Activated T-helper 9 cell treated with anti-CD3 and anti-CD28 coated beads, Interleukin-2, amount 50 U/mL, for 16 hours (primary cell): ENCODE measurements around the gene KCNJ15.

Experiments used
- DNase-seq: peaks from one replicate; pipeline ENCODE4 v3.0.0-alpha.2; 2020; ENCODE audit warnings: low read depth

Gene KCNJ15

DNA sequence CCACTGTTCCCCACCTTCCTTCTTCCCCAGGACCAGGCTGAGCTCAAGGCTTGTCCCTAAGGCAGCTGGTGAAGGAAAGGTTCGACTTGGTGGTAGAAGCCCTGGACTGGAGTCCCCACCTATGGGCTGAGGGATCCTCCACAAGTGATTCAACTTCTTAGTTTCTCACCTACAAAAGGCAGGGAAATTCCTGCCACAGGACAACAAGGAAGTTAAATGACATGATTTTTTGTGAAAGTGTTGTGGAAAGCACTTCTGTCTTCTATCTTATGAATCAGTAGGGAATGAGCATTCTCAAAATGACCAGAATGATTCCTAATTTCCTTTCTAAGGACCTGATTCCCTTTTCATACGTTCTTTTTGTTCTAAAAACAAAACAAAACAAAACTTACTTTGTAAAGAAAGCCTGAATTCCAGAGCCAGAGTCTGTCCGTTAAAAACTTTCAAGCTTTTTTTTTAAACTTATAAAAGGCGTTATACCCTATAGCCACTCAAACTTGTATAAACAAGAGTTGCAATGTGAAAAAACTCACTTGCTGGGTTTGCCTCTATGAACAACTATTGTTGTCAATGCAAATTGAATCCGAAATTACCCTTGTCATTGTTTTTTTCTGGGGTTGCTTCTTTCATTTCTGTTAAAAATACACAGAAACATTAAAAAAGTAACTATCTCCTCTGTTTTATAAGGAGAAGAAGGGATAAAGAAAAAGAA lies 12.2 kb downstream of the KCNJ15 start:
- DNase-seq: no peak

DNA sequence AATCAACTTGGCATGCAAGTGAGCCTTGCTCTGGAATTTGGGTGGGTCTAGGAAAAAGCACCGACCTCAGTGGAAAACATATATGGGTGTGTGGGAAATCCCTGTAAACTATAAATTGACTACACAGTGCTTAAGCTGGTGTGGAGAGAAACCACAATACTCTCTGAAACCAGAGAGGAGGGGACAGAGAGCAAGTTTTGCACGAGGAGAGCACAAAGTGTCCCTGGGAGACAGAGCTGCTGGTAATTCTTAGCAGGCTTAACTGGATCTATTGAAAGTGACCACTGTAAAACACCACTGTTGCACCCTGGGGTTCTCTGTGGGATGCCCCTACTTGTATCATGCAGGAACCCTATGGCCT lies 12.8 kb downstream of the KCNJ15 start:
- no peak for DNase-seq

DNA sequence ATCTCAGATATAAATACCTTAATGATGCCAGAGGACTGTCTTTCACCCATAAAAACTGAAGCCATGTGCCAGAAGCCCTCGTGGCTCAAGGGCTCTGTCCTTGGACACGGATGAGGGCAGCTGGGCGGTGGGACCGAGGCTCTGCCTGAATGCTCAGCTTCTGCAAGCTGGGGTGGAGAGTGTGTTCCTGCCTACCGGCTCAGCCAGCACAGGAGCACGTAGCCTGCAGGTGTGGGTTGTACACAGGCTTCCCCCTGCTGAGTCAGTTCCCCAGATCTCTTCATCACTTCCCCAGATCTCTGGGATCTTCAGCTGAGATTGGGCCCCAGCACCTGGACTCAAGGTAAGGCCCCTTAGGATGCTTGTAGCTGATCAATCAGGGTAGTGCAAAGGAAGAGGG lies 15.4 kb downstream of the KCNJ15 start:
- DNase-seq: no peak

DNA sequence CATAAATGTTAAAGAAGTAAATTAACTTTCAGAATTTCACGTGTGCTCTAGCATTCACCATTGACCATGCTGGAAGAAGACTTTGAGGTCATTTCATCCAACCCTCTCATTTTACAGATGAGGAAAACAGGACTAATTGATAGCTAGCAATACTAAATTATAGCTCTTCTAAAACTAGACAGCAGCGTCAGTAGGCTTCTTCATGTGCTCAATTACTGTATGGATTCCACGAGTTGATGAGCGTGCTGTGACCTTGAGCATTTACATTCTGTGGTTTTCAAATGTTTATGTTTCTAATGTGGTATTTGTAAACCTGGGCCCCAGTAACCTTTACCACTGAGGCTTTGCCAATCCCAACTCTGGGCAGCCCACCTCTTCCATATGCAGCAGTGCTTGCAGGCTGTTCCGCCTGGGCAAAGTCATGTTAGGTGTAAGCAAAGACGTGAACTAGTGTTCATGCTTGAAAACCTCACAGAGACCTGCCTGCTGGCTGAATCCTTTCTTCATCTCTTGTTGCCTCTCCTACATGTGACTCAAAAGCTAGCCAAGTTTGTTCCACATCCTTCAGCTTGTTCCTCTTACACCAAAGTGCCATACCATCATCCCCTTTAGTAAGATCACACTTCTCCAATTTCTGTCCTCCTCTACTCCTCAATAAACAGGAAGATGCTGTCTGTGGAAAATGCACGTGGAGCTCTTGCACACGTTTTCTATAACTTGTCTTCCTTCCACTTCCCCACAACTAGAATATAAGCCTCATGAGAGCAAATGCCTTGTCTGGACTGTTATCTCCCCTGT lies 17.2 kb downstream of the KCNJ15 start:
- DNase-seq: no peak

DNA sequence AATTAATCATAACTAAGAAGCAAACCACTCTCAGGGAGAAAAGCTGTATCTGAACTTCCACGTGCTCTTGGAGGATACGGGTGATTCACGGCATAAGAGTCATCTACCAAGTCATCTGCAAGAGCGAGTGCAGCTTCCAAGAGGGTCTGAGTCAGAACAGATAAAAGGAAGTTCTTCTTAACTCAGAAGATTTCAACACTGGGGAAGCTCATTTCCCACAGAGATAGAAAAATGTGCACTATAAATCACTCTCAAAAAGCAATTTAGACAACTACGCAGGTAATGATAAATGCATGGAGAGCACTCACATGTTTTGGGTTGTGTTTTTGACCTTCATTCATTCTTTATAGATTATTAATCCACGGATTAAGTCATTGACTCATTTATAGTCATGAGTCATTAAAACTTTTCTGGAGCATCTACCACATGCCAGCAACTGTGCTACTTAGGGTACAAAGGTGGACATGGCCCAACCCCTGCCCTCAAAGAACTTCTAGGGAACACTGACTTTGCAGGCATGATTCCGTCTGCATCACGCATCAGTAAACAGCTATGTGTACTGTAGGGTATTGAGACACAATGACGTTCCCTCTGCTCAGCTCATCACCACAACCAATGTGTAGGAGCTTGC lies 20.8 kb downstream of the KCNJ15 start:
- DNase-seq: no peak

DNA sequence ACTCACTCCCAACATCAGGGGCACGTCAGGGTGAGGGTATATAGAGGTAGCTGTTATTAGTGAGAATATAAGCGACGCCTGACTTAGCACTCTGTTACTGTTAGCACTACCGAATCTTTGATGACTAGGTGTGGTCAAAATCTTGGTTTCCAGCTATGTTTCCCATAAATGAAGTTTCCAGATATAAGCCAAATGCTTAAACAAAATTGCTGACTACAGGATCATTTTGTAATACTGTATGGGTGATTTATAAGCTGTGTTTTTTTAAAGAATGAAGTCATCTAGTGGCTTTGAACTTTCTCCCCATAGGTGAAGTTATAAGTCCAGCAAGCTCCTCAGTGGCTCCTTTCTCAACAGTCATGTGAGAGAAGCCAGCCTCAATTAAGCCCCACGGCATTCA lies 23.7 kb downstream of the KCNJ15 start:
- no peak for DNase-seq

DNA sequence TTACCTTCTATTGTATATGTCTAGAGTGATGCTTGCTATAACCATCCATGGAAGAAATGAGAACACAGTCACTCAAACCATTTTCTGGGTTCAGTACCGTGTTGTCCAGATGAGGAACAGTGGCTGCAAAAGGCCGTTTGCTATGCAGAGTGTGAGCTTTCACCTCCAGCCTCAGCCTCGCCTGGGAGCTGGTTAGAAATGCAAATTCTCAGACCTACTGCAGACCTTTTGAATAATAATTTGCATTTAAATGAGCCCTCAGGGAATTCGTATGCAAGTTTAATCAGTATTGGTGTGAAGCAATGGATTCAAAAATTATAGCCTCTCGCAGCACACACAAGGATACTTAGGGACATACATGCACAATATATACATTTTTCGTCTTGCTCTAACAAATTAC lies 24.1 kb downstream of the KCNJ15 start:
- no peak for DNase-seq

DNA sequence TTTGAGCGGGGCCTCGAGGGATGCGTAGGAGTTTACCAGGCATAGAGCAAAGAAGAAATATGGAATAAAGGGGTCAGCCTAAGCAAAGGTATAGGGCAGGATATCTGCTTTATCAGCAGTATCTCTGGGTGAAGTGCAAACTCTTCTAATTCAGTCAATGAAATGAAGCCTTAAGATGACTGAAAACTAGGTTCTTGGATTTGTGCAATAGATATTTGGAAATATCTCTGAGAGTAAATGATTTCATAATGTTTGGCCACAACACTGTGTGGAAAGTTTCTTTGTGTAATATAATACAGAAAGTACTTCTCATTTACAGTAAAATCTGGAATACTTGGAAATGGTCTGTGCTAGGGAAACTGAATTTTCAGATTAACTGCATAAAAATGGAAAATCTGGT lies 26.1 kb downstream of the KCNJ15 start:
- no peak for DNase-seq

DNA sequence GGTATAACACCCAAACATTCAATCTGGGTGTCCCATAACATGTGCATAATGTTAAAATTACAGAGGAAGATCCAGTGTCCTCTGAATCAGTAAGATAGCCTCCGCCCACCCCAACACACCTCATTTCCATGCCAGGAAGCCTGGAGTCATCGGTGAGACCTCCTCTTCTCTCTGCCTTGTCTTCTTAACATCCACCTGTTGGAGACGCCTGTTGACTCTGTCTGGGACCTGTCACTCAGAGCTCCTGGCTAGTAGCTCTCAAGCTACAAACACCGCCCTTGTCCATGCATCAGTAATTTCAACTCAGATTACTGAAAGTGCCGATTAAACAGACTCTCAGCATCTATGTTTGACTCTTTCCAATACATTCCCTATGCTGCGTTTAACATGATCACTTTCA lies 27.4 kb downstream of the KCNJ15 start:
- DNase-seq: no peak

DNA sequence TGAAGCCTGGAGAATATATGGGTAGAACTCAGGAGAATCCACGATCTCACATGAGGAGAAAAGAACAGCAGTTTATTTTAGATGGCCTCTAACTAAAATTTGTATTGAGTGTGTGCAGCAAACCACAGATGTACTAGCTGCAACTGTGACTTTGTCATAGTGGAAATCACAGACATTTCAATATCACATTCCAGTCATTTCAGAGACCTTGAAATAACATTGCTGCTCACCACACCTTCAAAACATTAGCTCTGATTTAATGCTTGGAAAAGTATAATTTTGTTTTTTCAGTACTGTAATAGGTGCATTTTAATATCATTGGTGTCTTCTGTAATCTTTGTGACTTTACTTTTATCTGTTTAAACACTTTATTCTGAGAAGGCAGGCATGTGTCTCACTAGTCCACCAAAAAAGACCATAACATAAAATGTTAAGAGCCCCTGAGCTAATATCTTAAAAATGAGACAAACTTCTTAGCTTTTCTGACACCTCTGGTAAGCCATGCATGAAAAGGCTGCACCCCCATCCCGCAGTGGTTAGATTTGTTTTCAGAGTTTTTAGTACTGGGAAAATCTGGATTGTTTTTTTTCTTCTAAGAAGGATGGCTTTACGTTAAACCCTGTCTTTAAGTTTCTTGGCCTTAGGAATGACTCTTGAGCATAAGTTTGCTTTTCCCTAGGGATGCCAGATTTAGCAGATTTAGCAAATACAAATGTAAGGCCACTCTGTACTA lies 30.1 kb downstream of the KCNJ15 start:
- DNase-seq: no peak

DNA sequence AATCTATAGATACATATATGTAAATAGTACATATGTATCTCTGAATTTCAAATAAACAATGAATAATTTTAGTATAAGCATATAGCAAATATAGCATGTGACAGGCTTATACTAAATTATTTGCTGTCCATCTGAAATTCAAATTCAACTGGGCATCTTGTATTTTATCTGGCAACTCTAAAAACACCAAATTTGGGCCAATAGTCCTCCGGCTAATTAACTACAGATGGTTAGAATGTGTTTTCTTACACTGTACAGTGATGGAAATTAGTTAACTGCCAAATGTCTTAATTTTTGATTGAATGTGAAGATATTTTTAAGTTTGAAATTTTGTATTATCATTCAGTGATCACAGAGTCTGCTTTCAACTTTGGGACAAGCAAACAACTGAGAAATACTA lies 30.7 kb downstream of the KCNJ15 start:
- DNase-seq: no peak

DNA sequence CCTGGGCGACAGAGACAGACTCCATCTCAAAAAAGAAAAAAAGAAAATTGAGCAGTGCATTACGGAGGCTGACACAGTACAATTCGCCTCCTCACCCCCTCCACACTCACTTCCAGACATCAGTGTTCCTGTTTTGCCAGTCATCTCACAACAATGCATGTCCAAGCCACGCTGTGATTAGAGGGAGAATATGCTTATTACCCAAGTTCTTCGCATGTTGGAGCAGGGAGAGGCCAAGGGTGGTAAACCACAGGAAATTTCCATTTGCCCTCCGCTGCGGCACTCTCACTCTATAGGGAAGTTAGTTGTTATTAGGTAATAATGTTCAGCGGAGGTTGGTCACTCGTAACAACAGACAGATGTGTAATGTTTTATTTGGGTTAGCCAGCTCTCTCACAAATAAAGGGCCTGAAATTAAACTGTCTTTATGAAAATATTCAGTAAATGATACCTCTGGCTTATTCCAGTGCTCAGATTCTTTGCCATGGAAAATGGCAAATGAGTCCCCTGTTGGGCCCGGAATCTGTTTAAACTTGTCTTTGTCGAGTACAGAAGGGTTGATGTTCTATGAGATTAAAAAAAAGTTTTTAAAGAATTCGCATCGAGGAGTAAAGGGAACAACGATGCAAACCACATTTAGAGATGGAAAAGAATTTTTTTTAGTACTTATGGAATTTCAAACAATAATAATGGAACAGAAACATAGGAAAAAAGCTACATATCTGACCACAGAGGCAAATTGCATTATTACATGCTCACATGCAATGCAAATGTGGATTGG lies 33.1 kb downstream of the KCNJ15 start:
- DNase-seq: no peak

DNA sequence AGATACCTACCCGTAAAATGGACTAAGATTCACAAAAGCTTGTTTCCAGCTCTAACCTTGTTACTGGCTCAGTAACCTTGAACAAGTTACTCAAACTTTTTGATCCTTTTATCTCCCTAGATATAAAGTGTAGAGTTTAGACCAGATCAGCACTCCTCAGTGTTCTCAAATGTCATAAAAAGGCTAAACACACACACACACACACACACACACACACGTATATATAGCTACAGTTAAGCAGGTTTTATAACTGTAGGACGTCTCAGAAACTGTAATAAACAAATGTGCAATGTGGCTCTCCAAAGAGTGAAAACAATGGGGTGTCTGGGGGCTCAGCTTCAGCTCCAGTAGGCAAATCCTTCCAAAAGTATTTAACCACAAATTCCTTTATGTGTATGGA lies 34.0 kb downstream of the KCNJ15 start:
- no peak for DNase-seq

DNA sequence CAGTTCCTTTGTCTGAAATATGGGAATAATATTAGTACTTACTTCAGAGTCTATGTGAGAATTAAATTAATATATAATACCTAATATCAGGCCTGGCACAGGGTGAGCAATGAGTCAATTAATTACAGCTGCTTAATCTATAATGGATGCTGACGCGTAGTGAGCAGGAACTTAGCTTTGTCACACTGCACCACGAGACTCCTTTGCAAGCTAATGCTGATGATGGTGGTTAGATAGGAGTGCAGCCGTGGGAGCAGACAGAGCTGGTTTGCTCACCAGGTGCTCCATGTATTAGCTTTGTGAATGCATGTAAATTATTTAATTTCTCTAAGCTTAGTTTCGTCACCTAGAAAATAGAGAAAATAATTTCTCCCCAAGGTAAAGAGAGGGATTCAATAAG lies 35.1 kb downstream of the KCNJ15 start:
- DNase-seq: no peak

DNA sequence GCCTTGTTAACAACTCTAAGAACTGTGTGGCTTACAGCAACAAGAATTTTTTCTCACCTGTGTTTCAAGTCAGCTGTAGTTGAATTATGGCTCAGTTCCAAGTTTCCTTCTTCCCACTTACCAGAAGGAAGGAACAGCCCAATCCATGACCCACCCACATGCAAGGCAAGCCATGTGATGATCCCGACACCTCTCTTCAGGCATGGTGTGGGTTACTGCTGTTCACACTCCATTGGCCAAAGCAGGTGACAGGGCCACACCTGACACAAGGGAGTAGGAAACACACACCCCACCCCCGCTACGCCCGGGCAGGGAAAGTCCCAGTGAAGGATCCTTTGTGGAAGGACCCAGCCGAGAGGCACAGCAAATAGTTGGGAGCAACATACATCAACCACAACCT lies 36.3 kb downstream of the KCNJ15 start:
- DNase-seq: no peak

DNA sequence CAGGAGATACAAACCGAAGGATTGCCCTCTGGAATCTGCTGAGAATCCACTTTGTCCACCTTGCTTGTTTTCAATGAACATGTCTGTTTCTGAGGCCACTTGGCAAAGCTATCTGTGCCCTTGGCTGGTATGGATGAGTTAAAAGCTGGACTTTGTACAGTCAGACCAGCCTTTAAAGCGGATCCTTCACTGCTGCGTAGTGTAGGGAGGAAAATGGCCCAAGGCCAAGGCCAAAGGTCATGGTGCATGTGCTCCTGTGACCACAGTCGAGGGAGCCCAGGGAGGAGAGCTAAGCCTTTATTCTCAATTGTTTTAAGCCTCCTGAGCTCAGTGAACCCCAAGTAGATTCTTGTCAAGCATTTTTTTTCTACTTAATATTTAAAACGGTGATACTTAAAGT lies 37.0 kb downstream of the KCNJ15 start:
- DNase-seq: no peak

DNA sequence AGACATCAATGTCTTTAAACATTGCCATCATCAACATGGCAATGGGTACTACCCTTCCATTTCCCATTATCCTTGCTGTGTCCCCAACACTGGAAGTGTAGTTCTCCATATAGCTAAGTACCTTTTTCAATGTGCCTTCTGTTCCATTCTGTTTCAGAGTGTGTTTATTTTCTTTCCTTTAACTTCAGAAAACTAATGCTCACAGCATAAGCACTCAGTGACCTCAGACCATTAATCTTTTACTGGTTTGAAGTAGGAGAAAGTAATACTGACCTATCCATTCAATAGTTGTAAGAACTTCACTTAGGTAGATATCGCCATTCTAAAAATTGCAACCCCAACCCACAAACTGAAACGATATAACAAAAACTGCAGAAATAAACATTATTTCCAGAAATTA lies 37.8 kb downstream of the KCNJ15 start:
- no peak for DNase-seq

DNA sequence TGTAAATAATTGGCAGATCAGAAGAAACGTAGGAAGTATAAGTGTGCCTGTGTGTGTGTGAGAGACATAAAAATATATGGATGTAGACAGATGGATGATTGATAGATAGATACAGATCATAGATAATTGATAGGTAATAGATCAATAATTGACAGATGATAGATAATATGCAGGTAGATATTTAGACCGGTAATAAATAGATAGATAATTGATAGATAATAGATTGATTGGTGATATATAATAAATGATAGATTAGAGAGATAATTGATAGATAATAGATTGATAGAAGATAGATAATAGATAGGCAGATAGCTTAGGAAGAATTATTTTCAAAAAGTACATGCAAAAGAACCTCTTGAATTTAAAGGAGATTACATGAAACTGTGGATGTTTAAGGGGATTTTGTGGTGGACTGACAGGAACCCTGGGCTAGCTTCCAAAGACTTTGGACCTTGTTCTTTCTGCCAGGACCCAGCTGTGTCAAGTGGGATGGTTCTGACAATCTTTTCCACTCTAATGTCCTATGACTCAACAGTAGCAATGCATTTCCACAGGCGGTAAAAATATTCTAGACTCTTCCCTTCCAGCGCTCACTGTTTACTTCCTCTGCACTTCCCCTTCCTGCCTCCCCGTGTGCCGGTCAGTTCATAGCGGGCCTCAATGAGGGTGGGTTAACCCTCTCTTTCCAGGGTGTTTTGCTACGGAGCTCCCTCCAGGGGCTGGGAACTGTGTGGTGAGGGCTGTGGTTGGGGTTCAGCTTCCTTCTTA lies 39.4 kb downstream of the KCNJ15 start:
- no peak for DNase-seq

DNA sequence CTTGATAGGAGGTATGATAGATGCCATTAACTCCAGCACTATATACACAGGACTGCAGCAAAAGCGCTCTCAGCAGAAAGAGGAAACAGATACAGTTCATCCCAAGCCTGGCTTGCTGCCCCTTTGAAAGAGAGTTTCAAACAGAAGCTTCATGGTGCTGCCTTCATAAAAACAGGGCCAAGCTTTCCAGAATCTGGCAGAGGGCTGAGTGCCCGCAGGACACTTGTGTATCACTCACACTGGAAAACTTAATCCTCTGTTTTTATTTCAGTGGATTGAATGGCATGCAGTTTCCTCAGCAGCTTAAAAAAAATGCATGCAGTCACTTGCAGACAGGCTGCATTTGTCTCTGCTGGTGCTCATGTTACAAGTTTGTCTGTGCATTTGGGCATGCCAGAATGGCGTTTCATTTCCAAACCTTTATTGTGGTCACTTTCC lies 40.4 kb downstream of the KCNJ15 start:
- DNase-seq: no peak

DNA sequence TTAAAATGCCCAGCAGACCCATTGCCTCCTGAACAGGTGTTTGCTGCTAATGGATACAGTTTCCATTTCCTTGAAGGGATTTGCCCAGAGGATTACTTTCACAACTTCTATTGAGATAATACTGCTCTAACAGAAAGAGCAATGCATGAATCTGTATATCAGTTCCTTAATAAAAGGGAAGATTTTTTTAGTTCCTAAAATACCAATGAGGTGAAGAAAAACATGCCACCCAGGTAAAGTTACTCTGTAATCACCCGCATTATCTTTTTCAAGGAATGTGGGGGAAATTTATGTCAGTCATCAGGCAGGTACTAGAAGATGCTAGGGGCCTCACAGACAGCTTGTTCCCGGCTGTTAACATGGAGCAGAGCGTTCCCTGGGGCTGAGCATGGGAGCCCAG lies 41.1 kb downstream of the KCNJ15 start:
- DNase-seq: no peak

DNA sequence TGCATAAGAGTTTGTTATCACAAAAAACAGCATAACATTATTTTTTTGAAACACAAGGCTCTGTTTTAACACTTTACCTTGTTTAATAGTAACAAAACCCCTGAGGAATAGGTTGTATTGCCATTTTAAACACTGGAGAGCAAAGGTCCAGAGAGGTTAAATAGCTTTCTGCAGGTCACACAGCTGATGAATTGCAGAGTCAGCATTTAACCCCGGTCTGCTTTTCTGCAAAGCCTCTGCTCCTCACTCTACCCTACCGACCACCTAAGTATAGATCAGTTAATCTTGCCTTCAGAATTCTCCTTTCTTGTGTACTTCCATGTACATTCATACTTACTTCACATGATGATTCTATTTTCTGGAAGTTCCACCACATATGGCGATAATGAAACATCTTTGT lies 42.0 kb downstream of the KCNJ15 start:
- no peak for DNase-seq
